Measurements from ENCODE around the gene SOBP.

Gene SOBP

DNA sequence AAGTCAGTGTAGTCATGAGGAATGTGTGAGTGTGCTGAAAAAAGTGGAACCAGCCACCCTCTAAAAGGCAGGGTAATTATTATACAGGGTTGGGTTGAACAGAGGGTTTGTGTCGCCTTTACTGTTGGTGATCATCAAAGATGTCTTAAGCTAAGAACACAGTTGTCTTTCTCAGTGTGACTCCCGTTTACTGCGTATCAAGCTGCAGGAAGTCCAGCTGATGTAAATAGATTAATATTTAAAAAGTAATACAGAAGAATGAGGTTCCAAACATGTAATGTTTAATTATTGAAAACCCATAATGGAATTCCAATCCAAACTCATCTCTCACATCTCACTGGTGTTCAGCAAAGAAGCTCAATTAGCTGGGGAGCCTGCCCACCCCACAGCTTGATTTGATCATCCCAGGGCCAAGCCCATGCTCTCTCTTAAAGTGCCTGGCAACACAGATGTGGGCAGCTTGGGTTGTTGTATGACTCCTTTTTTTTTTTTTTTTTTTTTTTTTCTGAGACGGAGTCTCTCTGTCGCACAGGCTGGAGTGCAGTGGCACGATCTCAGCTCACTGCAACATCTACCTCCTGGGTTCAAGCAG, 127.5 kb downstream of the SOBP start:
- Histone ChIP-seq H3K27me3 (ENCODE audit: insufficient read depth, low read length) (peaks cover 6% of the 10 kb centered on the region; the same call in 1 of the 2 replicates), H3K4me3 (ENCODE audit: low read depth, low read length) (no peak overlapping the region), H3K79me2 (ENCODE audit: control insufficient read depth, insufficient read depth, low read length, unreplicated experiment) (no peaks in the 10 kb centered on the region), H3K4me1 (ENCODE audit: control insufficient read depth, insufficient read depth, low read length, unreplicated experiment) (no peaks in the 10 kb centered on the region), H2AFZ (ENCODE audit: low read length, unreplicated experiment) (no peak overlapping the region), H3K27ac (ENCODE audit: low read depth, low read length) (no peak overlapping the region), H3K36me3 (ENCODE audit: insufficient read depth, low read length) (no peaks in the 10 kb centered on the region)

- Histone ChIP-seq H3K36me3 (ENCODE audit: insufficient read depth, low read length) (no peaks in the 10 kb centered on the region), H3K27me3 (ENCODE audit: insufficient read depth, low read length) (peaks cover 6% of the 10 kb centered on the region; the same call in 1 of the 2 replicates), H3K79me2 (ENCODE audit: control insufficient read depth, insufficient read depth, low read length, unreplicated experiment) (no peaks in the 10 kb centered on the region), H3K4me3 (ENCODE audit: low read depth, low read length) (no peak overlapping the region), H2AFZ (ENCODE audit: low read length, unreplicated experiment) (no peak overlapping the region), H3K27ac (ENCODE audit: low read depth, low read length) (no peak overlapping the region), H3K4me1 (ENCODE audit: control insufficient read depth, insufficient read depth, low read length, unreplicated experiment) (no peaks in the 10 kb centered on the region)
Measured at GRCh38 chr6:107618672-107619071, 128.8 kb downstream of the SOBP start.

DNA sequence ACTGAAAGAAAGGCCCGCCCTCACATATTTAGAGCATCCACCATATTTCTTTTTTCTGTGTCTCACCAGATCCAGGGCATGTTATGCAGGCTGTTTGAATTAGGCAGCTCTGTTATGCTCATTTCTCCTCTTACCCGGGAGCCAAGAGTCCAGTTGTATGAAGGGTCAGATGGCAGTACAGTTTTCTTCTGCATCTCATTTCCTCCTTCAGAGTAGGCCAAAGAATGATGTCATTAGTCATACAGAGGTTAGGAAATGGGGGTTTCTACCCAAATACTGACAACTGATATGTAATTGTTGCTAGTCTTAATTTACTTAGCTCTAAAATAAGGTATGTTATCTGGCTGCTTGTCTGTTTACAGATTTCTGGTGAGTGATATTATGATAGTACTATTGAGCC, 130.8 kb downstream of the SOBP start:
- no peaks in the 10 kb centered on the region for H3K4me1 ChIP-seq (ENCODE audit: control insufficient read depth, insufficient read depth, low read length, unreplicated experiment)
- H2AFZ ChIP-seq (ENCODE audit: low read length, unreplicated experiment) = no peak overlapping the region
- H3K27ac ChIP-seq (ENCODE audit: low read depth, low read length) = no peak overlapping the region
- no peaks in the 10 kb centered on the region; the same call in 1 of the 2 replicates for H3K27me3 ChIP-seq (ENCODE audit: insufficient read depth, low read length)
- no peaks in the 10 kb centered on the region for H3K79me2 ChIP-seq (ENCODE audit: control insufficient read depth, insufficient read depth, low read length, unreplicated experiment)
- H3K4me3 ChIP-seq (ENCODE audit: low read depth, low read length) = no peak overlapping the region
- H3K36me3 ChIP-seq (ENCODE audit: insufficient read depth, low read length) = no peaks in the 10 kb centered on the region

- H2AFZ ChIP-seq (ENCODE audit: low read length, unreplicated experiment) = no peak overlapping the region
- H3K4me3 ChIP-seq (ENCODE audit: low read depth, low read length) = no peak overlapping the region
- no peaks in the 10 kb centered on the region for H3K27me3 ChIP-seq (ENCODE audit: insufficient read depth, low read length)
- no peak overlapping the region for H3K27ac ChIP-seq (ENCODE audit: low read depth, low read length)
- no peaks in the 10 kb centered on the region for H3K79me2 ChIP-seq (ENCODE audit: control insufficient read depth, insufficient read depth, low read length, unreplicated experiment)
- no peaks in the 10 kb centered on the region for H3K4me1 ChIP-seq (ENCODE audit: control insufficient read depth, insufficient read depth, low read length, unreplicated experiment)
- no peaks in the 10 kb centered on the region for H3K36me3 ChIP-seq (ENCODE audit: insufficient read depth, low read length)
Measured at GRCh38 chr6:107621229-107621937, 131.5 kb downstream of the SOBP start.

DNA sequence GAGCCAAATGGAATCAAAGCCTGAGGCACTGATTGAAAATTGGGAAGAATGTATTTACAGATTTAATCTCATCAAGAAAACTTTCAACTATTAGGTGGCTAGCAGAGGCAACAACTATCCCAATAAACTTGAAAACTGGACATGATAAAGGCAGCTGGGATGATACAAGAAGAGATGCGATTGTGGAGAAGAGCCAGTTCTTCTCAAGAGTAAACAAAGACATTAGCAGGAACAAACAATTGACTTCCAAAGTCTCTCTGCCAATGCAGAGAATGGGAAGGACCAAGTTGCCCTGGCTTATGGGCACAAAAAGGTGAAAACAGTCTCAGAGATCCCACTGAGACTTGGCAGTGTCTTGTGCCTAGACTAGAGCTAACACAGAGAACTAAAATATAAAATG, 132.4 kb downstream of the SOBP start:
- H3K79me2 ChIP-seq (ENCODE audit: control insufficient read depth, insufficient read depth, low read length, unreplicated experiment) = no peaks in the 10 kb centered on the region
- no peaks in the 10 kb centered on the region for H3K27me3 ChIP-seq (ENCODE audit: insufficient read depth, low read length)
- H3K27ac ChIP-seq (ENCODE audit: low read depth, low read length) = no peak overlapping the region
- H3K36me3 ChIP-seq (ENCODE audit: insufficient read depth, low read length) = no peaks in the 10 kb centered on the region
- H2AFZ ChIP-seq (ENCODE audit: low read length, unreplicated experiment) = no peak overlapping the region
- H3K4me3 ChIP-seq (ENCODE audit: low read depth, low read length) = no peak overlapping the region
- no peaks in the 10 kb centered on the region for H3K4me1 ChIP-seq (ENCODE audit: control insufficient read depth, insufficient read depth, low read length, unreplicated experiment)

DNA sequence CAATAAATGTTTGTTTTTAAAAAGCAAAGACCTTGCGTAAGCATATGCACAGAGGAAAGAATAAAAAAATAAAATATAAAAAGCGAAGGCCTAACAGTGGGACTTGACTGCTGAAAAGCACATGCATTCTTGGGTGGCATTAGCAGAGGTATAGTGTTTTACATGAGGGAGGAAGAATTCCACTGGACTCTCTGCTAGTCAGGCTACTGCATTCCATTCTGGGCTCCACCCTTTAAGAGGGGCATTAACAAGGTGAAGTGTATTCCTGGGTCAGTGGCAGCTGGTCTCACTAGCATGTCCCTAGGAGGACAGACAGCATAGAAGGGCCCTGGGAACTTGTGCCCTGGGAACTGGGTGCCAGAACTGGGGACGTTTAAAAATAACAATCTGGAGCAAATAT, 134.1 kb downstream of the SOBP start:
- no peak overlapping the region for H3K4me3 ChIP-seq (ENCODE audit: low read depth, low read length)
- no peak overlapping the region for H3K27ac ChIP-seq (ENCODE audit: low read depth, low read length)
- no peaks in the 10 kb centered on the region for H3K36me3 ChIP-seq (ENCODE audit: insufficient read depth, low read length)
- no peaks in the 10 kb centered on the region for H3K4me1 ChIP-seq (ENCODE audit: control insufficient read depth, insufficient read depth, low read length, unreplicated experiment)
- no peak overlapping the region for H2AFZ ChIP-seq (ENCODE audit: low read length, unreplicated experiment)
- H3K79me2 ChIP-seq (ENCODE audit: control insufficient read depth, insufficient read depth, low read length, unreplicated experiment) = no peaks in the 10 kb centered on the region
- no peaks in the 10 kb centered on the region for H3K27me3 ChIP-seq (ENCODE audit: insufficient read depth, low read length)

DNA sequence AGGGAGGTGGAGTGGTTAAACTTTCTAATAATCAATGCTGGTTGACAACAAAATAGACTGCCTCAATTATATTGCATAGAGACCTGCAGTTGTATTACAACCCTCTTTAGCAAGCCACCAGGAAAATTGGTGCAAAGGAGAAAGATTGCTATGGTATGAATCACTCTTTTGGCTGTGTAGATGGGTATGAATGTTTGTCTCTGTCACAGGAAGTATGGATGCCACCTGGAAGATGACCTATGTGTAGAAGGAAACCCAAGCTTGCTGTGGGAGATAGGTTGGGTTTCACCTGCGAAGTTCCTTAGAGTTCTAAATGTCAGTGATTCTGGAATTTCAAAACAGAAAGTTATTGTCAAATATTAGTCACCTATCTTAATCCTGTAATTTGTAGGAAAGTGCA, 134.6 kb downstream of the SOBP start:
- Histone ChIP-seq H3K27me3 (ENCODE audit: insufficient read depth, low read length) (no peaks in the 10 kb centered on the region), H3K4me3 (ENCODE audit: low read depth, low read length) (no peak overlapping the region), H3K79me2 (ENCODE audit: control insufficient read depth, insufficient read depth, low read length, unreplicated experiment) (no peaks in the 10 kb centered on the region), H3K36me3 (ENCODE audit: insufficient read depth, low read length) (no peaks in the 10 kb centered on the region), H3K27ac (ENCODE audit: low read depth, low read length) (no peak overlapping the region), H2AFZ (ENCODE audit: low read length, unreplicated experiment) (no peak overlapping the region), H3K4me1 (ENCODE audit: control insufficient read depth, insufficient read depth, low read length, unreplicated experiment) (no peaks in the 10 kb centered on the region)

DNA sequence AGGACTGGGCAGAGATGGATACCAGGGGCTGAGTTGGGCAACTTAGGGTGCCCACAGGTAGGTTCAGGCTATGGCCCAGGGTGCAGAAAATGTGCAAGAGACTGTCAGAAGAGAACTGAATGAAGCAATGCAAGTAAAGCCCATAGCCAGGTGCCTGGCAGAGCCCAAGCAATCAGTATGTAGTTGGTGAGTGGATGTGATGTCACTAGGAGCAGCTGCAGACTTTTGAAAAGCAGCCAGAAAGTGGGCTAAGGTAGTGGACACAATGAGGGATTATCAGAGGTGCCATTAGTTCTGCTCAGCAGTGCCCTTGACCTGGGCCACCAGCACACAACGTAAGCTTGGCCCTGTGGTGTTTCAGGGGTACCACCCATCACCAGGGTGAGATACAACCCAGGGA, 135.3 kb downstream of the SOBP start:
- Histone ChIP-seq H2AFZ (ENCODE audit: low read length, unreplicated experiment) (no peak overlapping the region), H3K27me3 (ENCODE audit: insufficient read depth, low read length) (peaks cover 5% of the 10 kb centered on the region), H3K27ac (ENCODE audit: low read depth, low read length) (no peak overlapping the region), H3K79me2 (ENCODE audit: control insufficient read depth, insufficient read depth, low read length, unreplicated experiment) (no peaks in the 10 kb centered on the region), H3K4me1 (ENCODE audit: control insufficient read depth, insufficient read depth, low read length, unreplicated experiment) (no peaks in the 10 kb centered on the region), H3K4me3 (ENCODE audit: low read depth, low read length) (no peak overlapping the region), H3K36me3 (ENCODE audit: insufficient read depth, low read length) (no peaks in the 10 kb centered on the region)

DNA sequence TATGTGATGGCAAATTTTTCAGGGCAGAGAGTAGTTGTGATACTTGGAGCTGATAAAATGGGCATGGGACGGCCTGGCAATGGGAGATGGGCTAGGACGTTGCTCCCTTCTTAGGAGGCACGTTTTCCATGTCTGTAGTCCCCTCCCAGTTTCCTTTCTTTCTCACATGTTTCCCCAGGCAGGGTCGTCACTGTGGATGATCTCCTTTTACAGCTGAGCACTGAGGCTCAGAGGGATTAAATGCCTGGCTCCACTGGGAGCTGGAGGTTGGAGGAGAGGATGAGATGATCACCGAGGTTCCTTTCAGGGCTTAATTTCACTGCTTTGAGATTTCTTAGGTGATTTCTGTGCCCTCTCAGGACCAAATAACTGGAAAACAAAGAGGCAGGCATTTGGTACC, 136.7 kb downstream of the SOBP start:
- no peak overlapping the region for H3K27ac ChIP-seq (ENCODE audit: low read depth, low read length)
- no peaks in the 10 kb centered on the region for H3K79me2 ChIP-seq (ENCODE audit: control insufficient read depth, insufficient read depth, low read length, unreplicated experiment)
- no peaks in the 10 kb centered on the region for H3K36me3 ChIP-seq (ENCODE audit: insufficient read depth, low read length)
- H3K4me1 ChIP-seq (ENCODE audit: control insufficient read depth, insufficient read depth, low read length, unreplicated experiment) = no peaks in the 10 kb centered on the region
- H2AFZ ChIP-seq (ENCODE audit: low read length, unreplicated experiment) = no peak overlapping the region
- no peak overlapping the region for H3K4me3 ChIP-seq (ENCODE audit: low read depth, low read length)
- H3K27me3 ChIP-seq (ENCODE audit: insufficient read depth, low read length) = peaks cover 9% of the 10 kb centered on the region

DNA sequence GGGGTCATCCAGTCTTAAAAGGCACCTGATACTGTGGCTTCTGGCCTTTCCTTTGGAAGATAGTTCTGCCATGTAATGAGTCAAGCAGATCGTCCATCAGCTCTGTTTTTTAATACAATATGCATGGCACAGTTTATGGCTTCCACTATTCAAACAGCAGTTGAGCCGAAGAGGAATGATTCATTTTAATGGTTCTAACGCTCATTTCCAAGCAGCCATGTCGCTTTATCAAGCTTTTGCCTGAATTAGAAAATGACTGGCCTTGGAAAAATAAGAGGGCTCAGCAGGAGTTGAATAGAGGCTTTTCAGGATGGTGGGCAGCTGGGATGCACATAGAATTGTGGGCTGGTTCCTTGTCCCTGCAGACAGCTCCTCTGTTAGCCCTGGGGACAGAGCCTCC, 138.1 kb downstream of the SOBP start:
- no peaks in the 10 kb centered on the region for H3K4me1 ChIP-seq (ENCODE audit: control insufficient read depth, insufficient read depth, low read length, unreplicated experiment)
- H3K79me2 ChIP-seq (ENCODE audit: control insufficient read depth, insufficient read depth, low read length, unreplicated experiment) = no peaks in the 10 kb centered on the region
- H2AFZ ChIP-seq (ENCODE audit: low read length, unreplicated experiment) = no peak overlapping the region
- H3K27ac ChIP-seq (ENCODE audit: low read depth, low read length) = no peak overlapping the region
- H3K27me3 ChIP-seq (ENCODE audit: insufficient read depth, low read length) = peaks cover 20% of the 10 kb centered on the region
- H3K4me3 ChIP-seq (ENCODE audit: low read depth, low read length) = no peak overlapping the region
- H3K36me3 ChIP-seq (ENCODE audit: insufficient read depth, low read length) = no peaks in the 10 kb centered on the region

- Histone ChIP-seq H3K27ac (ENCODE audit: low read depth, low read length) (no peak overlapping the region), H2AFZ (ENCODE audit: low read length, unreplicated experiment) (no peak overlapping the region), H3K27me3 (ENCODE audit: insufficient read depth, low read length) (peaks cover 29% of the 10 kb centered on the region), H3K79me2 (ENCODE audit: control insufficient read depth, insufficient read depth, low read length, unreplicated experiment) (no peaks in the 10 kb centered on the region), H3K36me3 (ENCODE audit: insufficient read depth, low read length) (no peaks in the 10 kb centered on the region), H3K4me1 (ENCODE audit: control insufficient read depth, insufficient read depth, low read length, unreplicated experiment) (no peaks in the 10 kb centered on the region), H3K4me3 (ENCODE audit: low read depth, low read length) (no peak overlapping the region)
Measured at GRCh38 chr6:107628878-107629277, 139.0 kb downstream of the SOBP start.

Measured in ACC112 (cell line).